Transverse colon (tissue), 4 donors: ENCODE data around the gene AMFR. TPM values are rescaled to one million over a fixed set of nuclear protein-coding genes. Genes with fewer than 3 reads are reported as not detected.
A peak's percentile ranks its signal among the peaks of the same experiment; 100 is the strongest.

Source experiments
- DNase-seq: peaks from one replicate; pipeline ENCODE4 v3.0.0-alpha.2; 2019
- H3K27ac ChIP-seq, 4 donors: fragments of 200-600 bp; sonication (generic); 2 replicates each; pipeline ENCODE4 v1.5.1; 2016 to 2018; ENCODE audit warnings: inconsistent platforms in 4 of 4
- H3K27me3 ChIP-seq: fragments of 200-600 bp; sonication (generic); 2 replicates; pipeline ENCODE4 v1.5.1; 2017; ENCODE audit warnings: inconsistent platforms
- H3K36me3 ChIP-seq, 4 donors: fragments of 200-600 bp; sonication (generic); 2 replicates each; pipeline ENCODE4 v1.5.1; 2017 to 2019; ENCODE audit warnings: inconsistent platforms in 4 of 4
- H3K4me1 ChIP-seq, 4 donors: fragments of 200-600 bp; sonication (generic); 2 replicates each; pipeline ENCODE4 v1.5.1; 2017 to 2020; ENCODE audit warnings: inconsistent platforms in 4 of 4
- H3K4me3 ChIP-seq, 4 donors: fragments of 200-600 bp; sonication (generic); 1 replicate in 1 of 4; 2 replicates in 3 of 4; pipeline versions ENCODE4 v1.5.1 to v1.6.1; 2017 to 2019; ENCODE audit warnings: inconsistent platforms in 4 of 4
- H3K9me3 ChIP-seq, 2 donors: fragments of 200-600 bp; sonication (generic); 2 replicates each; pipeline ENCODE4 v1.5.1; 2017 to 2019; ENCODE audit warnings: inconsistent platforms in 2 of 2
- CTCF ChIP-seq, 5 experiments: fragments of 200-600 bp in 3 of 5; fragments of 450-650 bp in 2 of 5; sonication (generic) in 3 of 5; IDR thresholded peaks; 1 replicate in 2 of 5; 2 replicates in 3 of 5; pipeline ENCODE4 v1.5.1; 2016 to 2017; ENCODE audit warnings: antibody characterized with exemption in 5 of 5, inconsistent platforms in 3 of 5, mild to moderate bottlenecking in 2 of 5, moderate library complexity in 1 of 5
- EP300 ChIP-seq: sonication (generic); formaldehyde crosslinking; IDR thresholded peaks from one replicate; pipeline ENCODE4 v1.6.1; 2017; ENCODE audit warnings: antibody characterized with exemption, low read depth
- POLR2A ChIP-seq: fragments of 450-650 bp; IDR thresholded peaks from one replicate; pipeline ENCODE4 v1.6.1; 2016; ENCODE audit warnings: antibody characterized with exemption, mild to moderate bottlenecking, moderate library complexity
- POLR2AphosphoS5 ChIP-seq, 3 donors: sonication (generic); formaldehyde crosslinking; IDR thresholded peaks; one replicate each; pipeline ENCODE4 v1.6.1; 2016; ENCODE audit warnings: antibody characterized with exemption in 3 of 3
- WGBS, 2 donors: methylation state at CpG; one replicate each; pipeline ENCODE4 v1.1.5; 2018; ENCODE audit warnings: low coverage in 1 of 2; 5-methylcytosine and 5-hydroxymethylcytosine counted together
- in situ Hi-C, 4 donors: fragments of 200-750 bp; cut with MboI; loops; one replicate each; pipeline versions ENCODE4 v1.15.0 to v1.15.1; 2017; ENCODE audit warnings: low sequenced_read_pairs in 3 of 4, low pct_ligation_motif_present in 1 of 4, low pct_unique_long_range_greater_than_20kb in 1 of 4
- intact Hi-C: fragments of 100-400 bp; cut with DNase I; formaldehyde crosslinking; loops from one replicate; pipeline ENCODE4 v1.15.1; 2023; ENCODE audit warnings: low total_unique reads
- total RNA-seq, 4 donors: library from RNA; depleted of rRNA; stranded (reverse); fragments of >200 nt; gene quantifications; one replicate each; pipeline ENCODE4 v1.1.0, GENCODE V29; 2016

AMFR gene
- total RNA-seq = 100 to 1,000 TPM in 2 of 4 donors, 10 to 100 TPM in 2; 60.7 to 156 (median 114) TPM

- H3K27me3 ChIP-seq = no peaks in the 10 kb centered on the region
- TF ChIP-seq EP300 (no peak), POLR2AphosphoS5 (IDR thresholded peaks at IDR 0.05) (peak in 2 of 3 donors; percentile 41 to 42), CTCF (IDR thresholded peaks at IDR 0.05) (peak in 4 of 5 experiments; percentile 45 to 60 (median 49))
- peaks cover 9 to 45% (median 22%) of the 10 kb centered on the region in 4 donors for H3K4me1 ChIP-seq
- peaks cover 0 to 2% (median 0%) of the 10 kb centered on the region in 4 donors for H3K36me3 ChIP-seq
- H3K9me3 ChIP-seq = no peaks in the 10 kb centered on the region
- peak within 1 kb of the TSS; percentile 91 to 95 (median 92) for H3K27ac ChIP-seq
- intact Hi-C loops = no loop called here
- DNase-seq = peak; percentile 75
- H3K4me3 ChIP-seq = peak within 1 kb of the TSS; percentile 77 to 99 (median 97)
- WGBS, 2 donors = 3% methylated on average over 7 of the region's 57 CpGs; no CpG with 5 or more reads in 1 of the 2 donors
- in situ Hi-C loops = no loop called here
Observed at GRCh38 chr16:56425439-56425832, at the start of gene AMFR. TSS of gene AMFR (minus strand) at chr16:56425545. CDS start at chr16:56425327, 218 bp downstream.

- H3K9me3 ChIP-seq = no peaks in the 10 kb centered on the region
- DNase-seq = no peak
- no peaks in the 10 kb centered on the region for H3K4me1 ChIP-seq
- WGBS, 2 donors = 83 to 93% methylated on average over 1 of the region's 1 CpG
- H3K27ac ChIP-seq = no peak overlapping the region
- no peaks in the 10 kb centered on the region for H3K27me3 ChIP-seq
- in situ Hi-C loops (no loop called here), intact Hi-C loops (no loop called here)
- TF ChIP-seq CTCF (IDR thresholded peaks at IDR 0.05) (no peak), POLR2A (no peak), EP300 (no peak)
- H3K4me3 ChIP-seq = no peak overlapping the region
- H3K36me3 ChIP-seq = peaks cover 0 to 89% (median 42%) of the 10 kb centered on the region in 4 donors
Observed at GRCh38 chr16:56470666-56471065, 45.3 kb upstream of the AMFR start.

GRCh38 chr16:56470232-56470631 lies 44.9 kb upstream of the AMFR start:
- in situ Hi-C loops = no loop called here
- no peaks in the 10 kb centered on the region for H3K4me1 ChIP-seq
- H3K27me3 ChIP-seq = no peaks in the 10 kb centered on the region
- no peak for TF ChIP-seq POLR2A
- no peak for TF ChIP-seq EP300
- TF ChIP-seq CTCF (IDR thresholded peaks at IDR 0.05) = no peak
- TF ChIP-seq POLR2AphosphoS5 (IDR thresholded peaks at IDR 0.05) = no peak
- DNase-seq = no peak
- no peak overlapping the region for H3K27ac ChIP-seq
- no peaks in the 10 kb centered on the region for H3K9me3 ChIP-seq
- H3K4me3 ChIP-seq = no peak overlapping the region
- intact Hi-C loops = no loop called here
- peaks cover 0 to 84% (median 41%) of the 10 kb centered on the region in 4 donors for H3K36me3 ChIP-seq
- 81 to 90% methylated on average over 2 to 3 of the region's 3 CpGs for WGBS, 2 donors

- no peaks in the 10 kb centered on the region for H3K27me3 ChIP-seq
- intact Hi-C loops (no loop called here), in situ Hi-C loops (no loop called here)
- 91 to 95% methylated on average over 7 of the region's 7 CpGs for WGBS, 2 donors
- no peaks in the 10 kb centered on the region for H3K9me3 ChIP-seq
- DNase-seq = no peak
- no peak overlapping the region for H3K27ac ChIP-seq
- H3K4me1 ChIP-seq = no peaks in the 10 kb centered on the region
- TF ChIP-seq POLR2A (no peak), CTCF (IDR thresholded peaks at IDR 0.05) (no peak), EP300 (no peak), POLR2AphosphoS5 (IDR thresholded peaks at IDR 0.05) (no peak)
- peaks cover 0 to 80% (median 39%) of the 10 kb centered on the region in 4 donors for H3K36me3 ChIP-seq
- H3K4me3 ChIP-seq = no peak overlapping the region
Observed at GRCh38 chr16:56469748-56470147, 44.4 kb upstream of the AMFR start.
